ENCODE results near the gene TLR10. TPM values are rescaled to one million over a fixed set of nuclear protein-coding genes. Genes with fewer than 3 reads are reported as not detected.
A peak's percentile ranks its signal among the peaks of the same experiment; 100 is the strongest.

The TLR10 gene
- total RNA-seq, 1 donor from 2014 or later: 107 TPM

- intact Hi-C loops (cut with micrococcal nuclease): loop anchor here (10.0 kb wide), 1 partner anchor 871 kb away; the partner anchor contains the start of gene SMIM14
- H3K27ac Mint-ChIP-seq: peak overlapping the region; percentile 98
- ChIA-PET CTCF (interaction anchor here (0.9 to 10.6 kb wide), 6 partner anchors 12 to 97 kb away, joined by 3 to 331 read pairs (median 6); partner anchors contain the start of genes TLR1, TLR10 and TLR6), POLR2A (interaction anchor here (1.3 to 8.4 kb wide), 5 partner anchors 12 to 682 kb away, joined by 3 to 140 read pairs (median 81); partner anchors contain the start of genes TLR1, TLR10 and TLR6)
- H3K27me3 Mint-ChIP-seq: no peaks in the 10 kb centered on the region
- peaks cover 94% of the 10 kb centered on the region for H3K4me1 Mint-ChIP-seq
- peak overlapping the region; percentile 4 for H3K4me3 Mint-ChIP-seq
- TF ChIP-seq CTCF (IDR thresholded peaks at IDR 0.05): no peak
- DNase-seq (no peak), ATAC-seq (ENCODE audit: low read depth) (no peak)
- H3K9me3 Mint-ChIP-seq: peaks cover 10% of the 10 kb centered on the region
- peaks cover 22% of the 10 kb centered on the region for H3K36me3 Mint-ChIP-seq (ENCODE audit: low read depth)
Measured at GRCh38 chr4:38764277-38764676, 18.5 kb downstream of the TLR10 start.

GRCh38 chr4:38762560-38762959 is 20.2 kb downstream of the TLR10 start:
- ChIA-PET POLR2A (interaction anchor here (0.7 to 8.4 kb wide), 11 partner anchors 9 to 282 kb away, joined by 3 to 249 read pairs (median 21); partner anchors contain the start of genes TLR1, TLR10 and TLR6), CTCF (interaction anchor here (0.9 to 10.6 kb wide), 6 partner anchors 13 to 98 kb away, joined by 3 to 331 read pairs (median 40); partner anchors contain the start of genes TLR1, TLR10 and TLR6)
- no peak for TF ChIP-seq CTCF (IDR thresholded peaks at IDR 0.05)
- Mint-ChIP-seq H3K27ac (peak overlapping the region; percentile 98), H3K4me3 (peak overlapping the region; percentile 83), H3K36me3 (ENCODE audit: low read depth) (peaks cover 16% of the 10 kb centered on the region), H3K9me3 (peaks cover 9% of the 10 kb centered on the region), H3K4me1 (peaks cover 91% of the 10 kb centered on the region), H3K27me3 (no peaks in the 10 kb centered on the region)
- ATAC-seq (ENCODE audit: low read depth) (peak; percentile 5), DNase-seq (peak; percentile 29)
- intact Hi-C loops (cut with micrococcal nuclease): loop anchor here (1.0 to 10.0 kb wide), 2 partner anchors 9 to 872 kb away; partner anchors contain the start of gene SMIM14

- no peak for TF ChIP-seq CTCF (IDR thresholded peaks at IDR 0.05)
- H3K36me3 Mint-ChIP-seq (ENCODE audit: low read depth): peaks cover 2% of the 10 kb centered on the region
- no peak for DNase-seq
- H3K4me3 Mint-ChIP-seq: no peak overlapping the region
- no peaks in the 10 kb centered on the region for H3K9me3 Mint-ChIP-seq
- peaks cover 75% of the 10 kb centered on the region for H3K4me1 Mint-ChIP-seq
- intact Hi-C loops (cut with micrococcal nuclease): loop anchor here (1.0 to 10.0 kb wide), 8 partner anchors 102 to 875 kb away; partner anchors contain the start of genes SMIM14, TMEM156 and WDR19
- no peaks in the 10 kb centered on the region for H3K27me3 Mint-ChIP-seq
- ChIA-PET CTCF (interaction anchor here (0.8 to 10.6 kb wide), 36 partner anchors 8 to 692 kb away, joined by 3 to 331 read pairs (median 5); partner anchors contain the start of genes FAM114A1, RFC1, TLR1 and TLR10), POLR2A (interaction anchor here (0.5 to 8.4 kb wide), 14 partner anchors 10 to 1450 kb away, joined by 3 to 249 read pairs (median 9); partner anchors contain the start of genes TLR1, TLR10 and TLR6)
- no peak for ATAC-seq (ENCODE audit: low read depth)
- peak overlapping the region; percentile 98 for H3K27ac Mint-ChIP-seq
Measured at GRCh38 chr4:38759790-38760122, 23.0 kb downstream of the TLR10 start.

GRCh38 chr4:38759113-38759789 is 23.5 kb downstream of the TLR10 start:
- Mint-ChIP-seq H3K27ac (peak overlapping the region; percentile 80), H3K36me3 (ENCODE audit: low read depth) (peaks cover 2% of the 10 kb centered on the region), H3K4me1 (peaks cover 70% of the 10 kb centered on the region), H3K27me3 (no peaks in the 10 kb centered on the region), H3K9me3 (no peaks in the 10 kb centered on the region), H3K4me3 (peak overlapping the region; percentile 4)
- ChIA-PET CTCF (interaction anchor here (0.8 to 10.6 kb wide), 38 partner anchors 9 to 693 kb away, joined by 3 to 331 read pairs (median 5); partner anchors contain the start of genes FAM114A1, RFC1, TLR1 and TLR10), POLR2A (interaction anchor here (0.5 to 8.4 kb wide), 13 partner anchors 10 to 1451 kb away, joined by 3 to 249 read pairs (median 9); partner anchors contain the start of genes TLR1, TLR10 and TLR6)
- ATAC-seq (ENCODE audit: low read depth) (no peak), DNase-seq (no peak)
- intact Hi-C loops (cut with micrococcal nuclease): loop anchor here (1.0 kb wide), 4 partner anchors 102 to 376 kb away; no protein-coding TSS in a partner anchor
- TF ChIP-seq CTCF (IDR thresholded peaks at IDR 0.05): no peak
